ENCODE data around the gene TMEM238L. TPM values are rescaled to one million over a fixed set of nuclear protein-coding genes. Genes with fewer than 3 reads are reported as not detected.

Gene TMEM238L
- total and polyA plus RNA-seq, 2 donors (not counting 3 experiments of a cell fraction or from before 2014, with no cell fraction given), result not detected

DNA sequence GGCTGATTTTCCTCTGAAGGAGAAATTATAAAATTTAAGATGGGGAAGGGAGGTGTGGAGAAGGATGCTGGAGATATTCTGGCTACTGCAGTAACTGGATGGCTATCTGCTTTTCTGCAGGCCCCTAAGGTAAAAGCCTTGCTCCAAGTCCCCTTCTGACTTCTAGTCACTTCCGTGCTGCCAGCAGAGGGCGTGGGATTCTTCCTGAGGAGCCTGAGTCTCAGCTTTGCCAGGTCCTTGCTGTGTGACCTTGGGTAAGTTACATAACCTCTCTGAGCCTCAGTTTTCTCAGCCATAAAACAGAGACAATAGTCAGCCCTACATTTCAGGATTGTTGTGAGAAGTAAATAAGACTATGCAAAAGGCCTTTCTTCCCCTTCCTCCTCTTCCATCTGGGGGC lies 49.8 kb downstream of the TMEM238L start:
- Histone ChIP-seq H4K20me1 (replicated peaks; ENCODE audit: control insufficient read depth, extremely low read depth, insufficient read depth, low read length) (no peaks in the 10 kb centered on the region), H3K9ac (replicated peaks; ENCODE audit: extremely low read depth, insufficient read depth, low read length) (no peak overlapping the region), H3K36me3 (ENCODE audit: control insufficient read depth in 2 of 2, extremely low read depth in 1 of 2, insufficient read depth in 2 of 2, low read length in 2 of 2) (no peaks in the 10 kb centered on the region), H3K27ac (ENCODE audit: insufficient read depth, low read depth, low read length) (no peak overlapping the region), H3K79me2 (ENCODE audit: control insufficient read depth, insufficient read depth, low read length) (no peaks in the 10 kb centered on the region), H3K4me1 (ENCODE audit: control insufficient read depth, extremely low read depth, insufficient read depth, low read length) (no peaks in the 10 kb centered on the region), H3K4me3 (replicated peaks in 1 of 3; ENCODE audit: insufficient read depth in 1 of 3, low read depth in 1 of 3, low read length in 3 of 3) (no peak overlapping the region), H3K9me1 (replicated peaks; ENCODE audit: control insufficient read depth, extremely low read depth, insufficient read depth, low read length) (no peaks in the 10 kb centered on the region), H3K9me3 (replicated peaks; ENCODE audit: control insufficient read depth, insufficient read depth, low read length) (no peaks in the 10 kb centered on the region), H3K4me2 (ENCODE audit: insufficient read depth, low read length) (no peak overlapping the region), H2AFZ (ENCODE audit: low read depth, low read length) (no peak overlapping the region), H3K27me3 (ENCODE audit: control insufficient read depth in 2 of 2, insufficient read depth in 2 of 2, low read length in 2 of 2) (no peaks in the 10 kb centered on the region)
- ChIA-PET POLR2A (no interaction called here), CTCF (interaction anchor here (1.1 to 1.8 kb wide), 3 partner anchors 16 to 107 kb away, joined by 3 to 5 read pairs (median 4); no protein-coding TSS in a partner anchor)
- intact Hi-C loops (cut with micrococcal nuclease), result no loop called here
- TF ChIP-seq MAX (IDR thresholded peaks at IDR 0.05; ENCODE audit: insufficient read depth, insufficient read length) (no peak), POLR2A (IDR thresholded peaks at IDR 0.05; ENCODE audit: low read depth, low read length) (no peak)
- TF ChIP-seq, protein P1, sequence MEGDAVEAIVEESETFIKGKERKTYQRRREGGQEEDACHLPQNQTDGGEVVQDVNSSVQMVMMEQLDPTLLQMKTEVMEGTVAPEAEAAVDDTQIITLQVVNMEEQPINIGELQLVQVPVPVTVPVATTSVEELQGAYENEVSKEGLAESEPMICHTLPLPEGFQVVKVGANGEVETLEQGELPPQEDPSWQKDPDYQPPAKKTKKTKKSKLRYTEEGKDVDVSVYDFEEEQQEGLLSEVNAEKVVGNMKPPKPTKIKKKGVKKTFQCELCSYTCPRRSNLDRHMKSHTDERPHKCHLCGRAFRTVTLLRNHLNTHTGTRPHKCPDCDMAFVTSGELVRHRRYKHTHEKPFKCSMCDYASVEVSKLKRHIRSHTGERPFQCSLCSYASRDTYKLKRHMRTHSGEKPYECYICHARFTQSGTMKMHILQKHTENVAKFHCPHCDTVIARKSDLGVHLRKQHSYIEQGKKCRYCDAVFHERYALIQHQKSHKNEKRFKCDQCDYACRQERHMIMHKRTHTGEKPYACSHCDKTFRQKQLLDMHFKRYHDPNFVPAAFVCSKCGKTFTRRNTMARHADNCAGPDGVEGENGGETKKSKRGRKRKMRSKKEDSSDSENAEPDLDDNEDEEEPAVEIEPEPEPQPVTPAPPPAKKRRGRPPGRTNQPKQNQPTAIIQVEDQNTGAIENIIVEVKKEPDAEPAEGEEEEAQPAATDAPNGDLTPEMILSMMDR (IDR thresholded peaks at IDR 0.05; ENCODE audit: extremely low read depth in 1 of 2, insufficient read depth in 1 of 2, low read depth in 1 of 2, low read length in 2 of 2), result peak; percentile 18 to 28
- FAIRE-seq (no peak), DNase-seq (ENCODE audit: low read depth, low spot score) (no peak)
- dilution Hi-C loops (cut with MboI; ENCODE audit: extremely low pct_ligation_motif_present, low sequenced_read_pairs), result no loop called here
- no TSS peak for BruUV-seq (replicated peaks)

DNA sequence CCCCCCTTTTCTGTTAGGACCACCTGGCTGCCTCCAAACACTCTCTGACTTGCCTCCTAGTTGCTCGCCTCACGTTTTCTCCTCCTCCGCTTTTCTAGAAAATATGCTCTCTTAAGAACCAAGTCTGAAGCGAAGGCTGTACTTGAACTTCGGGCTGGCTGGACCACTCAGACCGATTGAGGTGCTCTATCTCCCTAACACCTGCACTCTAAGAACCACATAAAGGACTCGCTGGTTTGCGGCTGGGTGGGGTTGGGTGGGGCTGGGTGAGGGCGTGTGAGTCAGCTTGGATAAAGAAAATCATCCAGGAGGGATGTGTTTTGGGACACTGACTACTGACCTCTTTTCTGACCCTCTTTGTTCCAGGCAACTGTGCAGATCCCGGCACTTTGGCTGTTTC lies 51.2 kb downstream of the TMEM238L start:
- no peaks in the 10 kb centered on the region for H4K20me1 ChIP-seq (replicated peaks; ENCODE audit: control insufficient read depth, extremely low read depth, insufficient read depth, low read length)
- H3K9me1 ChIP-seq (replicated peaks; ENCODE audit: control insufficient read depth, extremely low read depth, insufficient read depth, low read length), result no peaks in the 10 kb centered on the region
- H2AFZ ChIP-seq (ENCODE audit: low read depth, low read length), result no peak overlapping the region
- no peak overlapping the region for H3K9ac ChIP-seq (replicated peaks; ENCODE audit: extremely low read depth, insufficient read depth, low read length)
- no peaks in the 10 kb centered on the region for H3K9me3 ChIP-seq (replicated peaks; ENCODE audit: control insufficient read depth, insufficient read depth, low read length)
- no peak for DNase-seq (ENCODE audit: low read depth, low spot score)
- H3K36me3 ChIP-seq (ENCODE audit: control insufficient read depth in 2 of 2, extremely low read depth in 1 of 2, insufficient read depth in 2 of 2, low read length in 2 of 2), result no peaks in the 10 kb centered on the region
- H3K27me3 ChIP-seq (ENCODE audit: control insufficient read depth in 2 of 2, insufficient read depth in 2 of 2, low read length in 2 of 2), result no peaks in the 10 kb centered on the region
- no TSS peak for BruUV-seq (replicated peaks)
- ChIA-PET POLR2A (no interaction called here), CTCF (no interaction called here)
- H3K79me2 ChIP-seq (ENCODE audit: control insufficient read depth, insufficient read depth, low read length), result no peaks in the 10 kb centered on the region
- dilution Hi-C loops (cut with MboI; ENCODE audit: extremely low pct_ligation_motif_present, low sequenced_read_pairs), result no loop called here
- no peak overlapping the region for H3K27ac ChIP-seq (ENCODE audit: insufficient read depth, low read depth, low read length)
- H3K4me1 ChIP-seq (ENCODE audit: control insufficient read depth, extremely low read depth, insufficient read depth, low read length), result no peaks in the 10 kb centered on the region
- FAIRE-seq, result no peak
- intact Hi-C loops (cut with micrococcal nuclease), result no loop called here
- H3K4me3 ChIP-seq (replicated peaks in 1 of 3; ENCODE audit: insufficient read depth in 1 of 3, low read depth in 1 of 3, low read length in 3 of 3), result no peak overlapping the region
- TF ChIP-seq EZH2 (IDR thresholded peaks at IDR 0.05; ENCODE audit: borderline replicate concordance, low read depth, low read length, severe bottlenecking) (no peak), POLR2A (IDR thresholded peaks at IDR 0.05; ENCODE audit: low read depth, low read length) (no peak), POLR2AphosphoS5 (IDR thresholded peaks at IDR 0.05; ENCODE audit: insufficient read depth, low read depth, low read length) (no peak), FOS (IDR thresholded peaks at IDR 0.05; ENCODE audit: borderline replicate concordance, insufficient read depth, low read length) (no peak), GATA2 (IDR thresholded peaks at IDR 0.05; ENCODE audit: insufficient read depth, insufficient read length, low read depth, low read length) (no peak), MAX (IDR thresholded peaks at IDR 0.05; ENCODE audit: insufficient read depth, insufficient read length) (no peak), JUN (IDR thresholded peaks at IDR 0.05; ENCODE audit: borderline replicate concordance, insufficient read depth, insufficient read length, low read depth) (no peak), MYC (IDR thresholded peaks at IDR 0.05; ENCODE audit: low read depth, low read length) (no peak)
- TF ChIP-seq, protein P1 (IDR thresholded peaks at IDR 0.05; ENCODE audit: extremely low read depth in 1 of 2, insufficient read depth in 1 of 2, low read depth in 1 of 2, low read length in 2 of 2), result no peak
- H3K4me2 ChIP-seq (ENCODE audit: insufficient read depth, low read length), result no peak overlapping the region

Measured in endothelial cell of umbilical vein (primary cell).